ENCODE data around the gene HOXB2.
A peak's percentile ranks its signal among the peaks of the same experiment; 100 is the strongest.

HOXB2 gene

DNA sequence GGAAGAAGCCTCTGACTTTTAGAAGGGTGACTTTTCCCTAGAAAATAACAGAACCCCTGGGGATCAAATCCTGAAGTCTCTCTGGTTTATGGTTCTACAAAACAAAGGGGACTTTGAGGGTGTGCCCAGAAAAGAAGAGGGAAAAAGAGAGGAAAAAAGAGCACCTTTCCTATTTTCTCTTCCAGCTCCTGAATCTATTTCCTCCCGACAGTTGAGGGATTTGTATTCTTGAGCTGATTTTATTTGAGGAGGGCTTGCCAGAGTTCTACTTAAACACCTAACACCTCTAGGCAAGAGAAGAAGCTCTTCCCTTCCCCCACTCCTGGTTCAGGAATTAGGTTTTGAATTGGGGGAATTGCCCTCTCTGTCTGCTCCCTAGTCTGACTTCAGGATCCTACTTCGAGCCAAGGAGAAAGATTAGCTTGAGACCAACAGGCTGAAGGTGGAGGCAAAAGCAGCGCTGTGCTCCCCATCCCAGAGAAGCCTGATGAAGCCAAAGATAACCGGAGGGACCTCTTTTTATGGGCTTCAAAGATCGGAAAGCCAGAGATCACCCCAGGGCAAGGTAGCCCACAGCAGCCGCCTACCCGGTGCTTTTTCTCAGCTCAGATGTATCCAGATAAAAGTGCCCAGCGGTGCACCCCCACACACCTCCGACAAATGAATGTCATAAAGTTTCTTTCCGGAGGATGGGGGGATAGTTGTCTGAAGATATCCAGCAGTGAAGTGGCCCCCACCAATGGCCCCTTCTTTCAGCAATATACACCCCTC is 44.3 kb upstream of the HOXB2 start:
- peaks cover 40% of the 10 kb centered on the region for H3K4me1 ChIP-seq (ENCODE audit: control insufficient read depth, insufficient read depth, low read length)
- no peaks in the 10 kb centered on the region for H3K9me3 ChIP-seq (ENCODE audit: control insufficient read depth, insufficient read depth, low read depth, low read length)
- peak overlapping the region; percentile 92 for H3K27ac ChIP-seq (ENCODE audit: extremely low read depth, low read depth, low read length)
- H3K36me3 ChIP-seq (ENCODE audit: control insufficient read depth in 2 of 2, insufficient read depth in 1 of 2, low read length in 2 of 2): peaks cover 0 to 23% of the 10 kb centered on the region in 2 experiments; a peak in 2 of 3 replicates
- H3K4me3 ChIP-seq (ENCODE audit: low read depth, low read length): no peak overlapping the region
- POLR2A ChIA-PET: interaction anchor here (0.8 to 1.2 kb wide), 2 partner anchors 21 to 24 kb away, joined by 3 read pairs; no protein-coding TSS in a partner anchor
- CTCF ChIA-PET: interaction anchor here (0.6 to 3.2 kb wide), 18 partner anchors 29 to 569 kb away, joined by 3 to 18 read pairs (median 4); no protein-coding TSS in a partner anchor
- TF ChIP-seq ZNF211 (tag by site-specific recombination; IDR thresholded peaks at IDR 0.05; ENCODE audit: low read depth) (no peak), ZNF112 (tag by site-specific recombination; IDR thresholded peaks at IDR 0.05) (no peak), ZNF341 (tag by site-specific recombination; IDR thresholded peaks at IDR 0.05; ENCODE audit: low read depth) (no peak), ZNF571 (tag by site-specific recombination; IDR thresholded peaks at IDR 0.05) (no peak), BCL11A (tag by site-specific recombination; IDR thresholded peaks at IDR 0.05; ENCODE audit: low read depth) (0 out of 2 replicates have a peak, but pooled peaks have one; percentile 19), ZBTB48 (tag by site-specific recombination; IDR thresholded peaks at IDR 0.05) (no peak), GLI2 (tag by site-specific recombination; IDR thresholded peaks at IDR 0.05; ENCODE audit: borderline replicate concordance, low read depth) (no peak), ZNF391 (tag by site-specific recombination; IDR thresholded peaks at IDR 0.05; ENCODE audit: borderline replicate concordance, low read depth) (no peak), ZBTB21 (tag by site-specific recombination; IDR thresholded peaks at IDR 0.05) (no peak), ZNF596 (tag by site-specific recombination; IDR thresholded peaks at IDR 0.05) (no peak), EGR2 (tag by site-specific recombination; IDR thresholded peaks at IDR 0.05; ENCODE audit: low read depth) (peak; percentile 77)
- TF ChIP-seq, protein P1, sequence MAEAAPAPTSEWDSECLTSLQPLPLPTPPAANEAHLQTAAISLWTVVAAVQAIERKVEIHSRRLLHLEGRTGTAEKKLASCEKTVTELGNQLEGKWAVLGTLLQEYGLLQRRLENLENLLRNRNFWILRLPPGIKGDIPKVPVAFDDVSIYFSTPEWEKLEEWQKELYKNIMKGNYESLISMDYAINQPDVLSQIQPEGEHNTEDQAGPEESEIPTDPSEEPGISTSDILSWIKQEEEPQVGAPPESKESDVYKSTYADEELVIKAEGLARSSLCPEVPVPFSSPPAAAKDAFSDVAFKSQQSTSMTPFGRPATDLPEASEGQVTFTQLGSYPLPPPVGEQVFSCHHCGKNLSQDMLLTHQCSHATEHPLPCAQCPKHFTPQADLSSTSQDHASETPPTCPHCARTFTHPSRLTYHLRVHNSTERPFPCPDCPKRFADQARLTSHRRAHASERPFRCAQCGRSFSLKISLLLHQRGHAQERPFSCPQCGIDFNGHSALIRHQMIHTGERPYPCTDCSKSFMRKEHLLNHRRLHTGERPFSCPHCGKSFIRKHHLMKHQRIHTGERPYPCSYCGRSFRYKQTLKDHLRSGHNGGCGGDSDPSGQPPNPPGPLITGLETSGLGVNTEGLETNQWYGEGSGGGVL (tag by site-specific recombination; IDR thresholded peaks at IDR 0.05): no peak
- TF ChIP-seq, protein P2, sequence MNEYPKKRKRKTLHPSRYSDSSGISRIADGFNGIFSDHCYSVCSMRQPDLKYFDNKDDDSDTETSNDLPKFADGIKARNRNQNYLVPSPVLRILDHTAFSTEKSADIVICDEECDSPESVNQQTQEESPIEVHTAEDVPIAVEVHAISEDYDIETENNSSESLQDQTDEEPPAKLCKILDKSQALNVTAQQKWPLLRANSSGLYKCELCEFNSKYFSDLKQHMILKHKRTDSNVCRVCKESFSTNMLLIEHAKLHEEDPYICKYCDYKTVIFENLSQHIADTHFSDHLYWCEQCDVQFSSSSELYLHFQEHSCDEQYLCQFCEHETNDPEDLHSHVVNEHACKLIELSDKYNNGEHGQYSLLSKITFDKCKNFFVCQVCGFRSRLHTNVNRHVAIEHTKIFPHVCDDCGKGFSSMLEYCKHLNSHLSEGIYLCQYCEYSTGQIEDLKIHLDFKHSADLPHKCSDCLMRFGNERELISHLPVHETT (tag by site-specific recombination; IDR thresholded peaks at IDR 0.05): no peak
- TF ChIP-seq, protein P3, sequence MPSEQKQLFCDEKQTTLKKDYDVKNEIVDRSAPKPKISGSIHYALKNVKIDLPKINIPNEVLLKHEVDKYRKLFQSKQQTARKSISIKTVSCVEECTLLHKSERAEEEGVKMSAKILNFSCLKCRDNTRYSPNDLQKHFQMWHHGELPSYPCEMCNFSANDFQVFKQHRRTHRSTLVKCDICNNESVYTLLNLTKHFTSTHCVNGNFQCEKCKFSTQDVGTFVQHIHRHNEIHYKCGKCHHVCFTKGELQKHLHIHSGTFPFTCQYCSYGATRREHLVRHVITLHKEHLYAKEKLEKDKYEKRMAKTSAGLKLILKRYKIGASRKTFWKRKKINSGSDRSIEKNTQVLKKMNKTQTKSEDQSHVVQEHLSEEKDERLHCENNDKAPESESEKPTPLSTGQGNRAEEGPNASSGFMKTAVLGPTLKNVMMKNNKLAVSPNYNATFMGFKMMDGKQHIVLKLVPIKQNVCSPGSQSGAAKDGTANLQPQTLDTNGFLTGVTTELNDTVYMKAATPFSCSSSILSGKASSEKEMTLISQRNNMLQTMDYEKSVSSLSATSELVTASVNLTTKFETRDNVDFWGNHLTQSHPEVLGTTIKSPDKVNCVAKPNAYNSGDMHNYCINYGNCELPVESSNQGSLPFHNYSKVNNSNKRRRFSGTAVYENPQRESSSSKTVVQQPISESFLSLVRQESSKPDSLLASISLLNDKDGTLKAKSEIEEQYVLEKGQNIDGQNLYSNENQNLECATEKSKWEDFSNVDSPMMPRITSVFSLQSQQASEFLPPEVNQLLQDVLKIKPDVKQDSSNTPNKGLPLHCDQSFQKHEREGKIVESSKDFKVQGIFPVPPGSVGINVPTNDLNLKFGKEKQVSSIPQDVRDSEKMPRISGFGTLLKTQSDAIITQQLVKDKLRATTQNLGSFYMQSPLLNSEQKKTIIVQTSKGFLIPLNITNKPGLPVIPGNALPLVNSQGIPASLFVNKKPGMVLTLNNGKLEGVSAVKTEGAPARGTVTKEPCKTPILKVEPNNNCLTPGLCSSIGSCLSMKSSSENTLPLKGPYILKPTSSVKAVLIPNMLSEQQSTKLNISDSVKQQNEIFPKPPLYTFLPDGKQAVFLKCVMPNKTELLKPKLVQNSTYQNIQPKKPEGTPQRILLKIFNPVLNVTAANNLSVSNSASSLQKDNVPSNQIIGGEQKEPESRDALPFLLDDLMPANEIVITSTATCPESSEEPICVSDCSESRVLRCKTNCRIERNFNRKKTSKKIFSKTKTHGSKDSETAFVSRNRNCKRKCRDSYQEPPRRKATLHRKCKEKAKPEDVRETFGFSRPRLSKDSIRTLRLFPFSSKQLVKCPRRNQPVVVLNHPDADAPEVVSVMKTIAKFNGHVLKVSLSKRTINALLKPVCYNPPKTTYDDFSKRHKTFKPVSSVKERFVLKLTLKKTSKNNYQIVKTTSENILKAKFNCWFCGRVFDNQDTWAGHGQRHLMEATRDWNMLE (tag by site-specific recombination; conservative IDR thresholded peaks at IDR 0.05; ENCODE audit: low read depth): no peak
- TF ChIP-seq, protein P4, sequence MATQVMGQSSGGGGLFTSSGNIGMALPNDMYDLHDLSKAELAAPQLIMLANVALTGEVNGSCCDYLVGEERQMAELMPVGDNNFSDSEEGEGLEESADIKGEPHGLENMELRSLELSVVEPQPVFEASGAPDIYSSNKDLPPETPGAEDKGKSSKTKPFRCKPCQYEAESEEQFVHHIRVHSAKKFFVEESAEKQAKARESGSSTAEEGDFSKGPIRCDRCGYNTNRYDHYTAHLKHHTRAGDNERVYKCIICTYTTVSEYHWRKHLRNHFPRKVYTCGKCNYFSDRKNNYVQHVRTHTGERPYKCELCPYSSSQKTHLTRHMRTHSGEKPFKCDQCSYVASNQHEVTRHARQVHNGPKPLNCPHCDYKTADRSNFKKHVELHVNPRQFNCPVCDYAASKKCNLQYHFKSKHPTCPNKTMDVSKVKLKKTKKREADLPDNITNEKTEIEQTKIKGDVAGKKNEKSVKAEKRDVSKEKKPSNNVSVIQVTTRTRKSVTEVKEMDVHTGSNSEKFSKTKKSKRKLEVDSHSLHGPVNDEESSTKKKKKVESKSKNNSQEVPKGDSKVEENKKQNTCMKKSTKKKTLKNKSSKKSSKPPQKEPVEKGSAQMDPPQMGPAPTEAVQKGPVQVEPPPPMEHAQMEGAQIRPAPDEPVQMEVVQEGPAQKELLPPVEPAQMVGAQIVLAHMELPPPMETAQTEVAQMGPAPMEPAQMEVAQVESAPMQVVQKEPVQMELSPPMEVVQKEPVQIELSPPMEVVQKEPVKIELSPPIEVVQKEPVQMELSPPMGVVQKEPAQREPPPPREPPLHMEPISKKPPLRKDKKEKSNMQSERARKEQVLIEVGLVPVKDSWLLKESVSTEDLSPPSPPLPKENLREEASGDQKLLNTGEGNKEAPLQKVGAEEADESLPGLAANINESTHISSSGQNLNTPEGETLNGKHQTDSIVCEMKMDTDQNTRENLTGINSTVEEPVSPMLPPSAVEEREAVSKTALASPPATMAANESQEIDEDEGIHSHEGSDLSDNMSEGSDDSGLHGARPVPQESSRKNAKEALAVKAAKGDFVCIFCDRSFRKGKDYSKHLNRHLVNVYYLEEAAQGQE (tag by site-specific recombination; IDR thresholded peaks at IDR 0.05): no peak
- TF ChIP-seq, protein P5, sequence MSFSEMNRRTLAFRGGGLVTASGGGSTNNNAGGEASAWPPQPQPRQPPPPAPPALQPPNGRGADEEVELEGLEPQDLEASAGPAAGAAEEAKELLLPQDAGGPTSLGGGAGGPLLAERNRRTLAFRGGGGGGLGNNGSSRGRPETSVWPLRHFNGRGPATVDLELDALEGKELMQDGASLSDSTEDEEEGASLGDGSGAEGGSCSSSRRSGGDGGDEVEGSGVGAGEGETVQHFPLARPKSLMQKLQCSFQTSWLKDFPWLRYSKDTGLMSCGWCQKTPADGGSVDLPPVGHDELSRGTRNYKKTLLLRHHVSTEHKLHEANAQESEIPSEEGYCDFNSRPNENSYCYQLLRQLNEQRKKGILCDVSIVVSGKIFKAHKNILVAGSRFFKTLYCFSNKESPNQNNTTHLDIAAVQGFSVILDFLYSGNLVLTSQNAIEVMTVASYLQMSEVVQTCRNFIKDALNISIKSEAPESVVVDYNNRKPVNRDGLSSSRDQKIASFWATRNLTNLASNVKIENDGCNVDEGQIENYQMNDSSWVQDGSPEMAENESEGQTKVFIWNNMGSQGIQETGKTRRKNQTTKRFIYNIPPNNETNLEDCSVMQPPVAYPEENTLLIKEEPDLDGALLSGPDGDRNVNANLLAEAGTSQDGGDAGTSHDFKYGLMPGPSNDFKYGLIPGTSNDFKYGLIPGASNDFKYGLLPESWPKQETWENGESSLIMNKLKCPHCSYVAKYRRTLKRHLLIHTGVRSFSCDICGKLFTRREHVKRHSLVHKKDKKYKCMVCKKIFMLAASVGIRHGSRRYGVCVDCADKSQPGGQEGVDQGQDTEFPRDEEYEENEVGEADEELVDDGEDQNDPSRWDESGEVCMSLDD (tag by site-specific recombination; IDR thresholded peaks at IDR 0.05): no peak
- TF ChIP-seq, protein P6, sequence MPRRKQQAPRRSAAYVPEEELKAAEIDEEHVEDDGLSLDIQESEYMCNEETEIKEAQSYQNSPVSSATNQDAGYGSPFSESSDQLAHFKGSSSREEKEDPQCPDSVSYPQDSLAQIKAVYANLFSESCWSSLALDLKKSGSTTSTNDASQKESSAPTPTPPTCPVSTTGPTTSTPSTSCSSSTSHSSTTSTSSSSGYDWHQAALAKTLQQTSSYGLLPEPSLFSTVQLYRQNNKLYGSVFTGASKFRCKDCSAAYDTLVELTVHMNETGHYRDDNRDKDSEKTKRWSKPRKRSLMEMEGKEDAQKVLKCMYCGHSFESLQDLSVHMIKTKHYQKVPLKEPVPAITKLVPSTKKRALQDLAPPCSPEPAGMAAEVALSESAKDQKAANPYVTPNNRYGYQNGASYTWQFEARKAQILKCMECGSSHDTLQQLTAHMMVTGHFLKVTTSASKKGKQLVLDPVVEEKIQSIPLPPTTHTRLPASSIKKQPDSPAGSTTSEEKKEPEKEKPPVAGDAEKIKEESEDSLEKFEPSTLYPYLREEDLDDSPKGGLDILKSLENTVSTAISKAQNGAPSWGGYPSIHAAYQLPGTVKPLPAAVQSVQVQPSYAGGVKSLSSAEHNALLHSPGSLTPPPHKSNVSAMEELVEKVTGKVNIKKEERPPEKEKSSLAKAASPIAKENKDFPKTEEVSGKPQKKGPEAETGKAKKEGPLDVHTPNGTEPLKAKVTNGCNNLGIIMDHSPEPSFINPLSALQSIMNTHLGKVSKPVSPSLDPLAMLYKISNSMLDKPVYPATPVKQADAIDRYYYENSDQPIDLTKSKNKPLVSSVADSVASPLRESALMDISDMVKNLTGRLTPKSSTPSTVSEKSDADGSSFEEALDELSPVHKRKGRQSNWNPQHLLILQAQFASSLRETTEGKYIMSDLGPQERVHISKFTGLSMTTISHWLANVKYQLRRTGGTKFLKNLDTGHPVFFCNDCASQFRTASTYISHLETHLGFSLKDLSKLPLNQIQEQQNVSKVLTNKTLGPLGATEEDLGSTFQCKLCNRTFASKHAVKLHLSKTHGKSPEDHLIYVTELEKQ (tag by site-specific recombination; IDR thresholded peaks at IDR 0.05; ENCODE audit: borderline replicate concordance): no peak
